Mesenchymal stem cell (in vitro differentiated cells and primary cell): ENCODE measurements around the gene CDH12.

Source experiments
- DNase-seq: peaks from one replicate; pipeline ENCODE4 v3.0.0-alpha.2; 2013
- H2AFZ ChIP-seq: one replicate; pipeline ENCODE4 v1.6.1; 2013; ENCODE audit warnings: low read depth, mild to moderate bottlenecking, control low read depth, inconsistent platforms, low read length, moderate library complexity
- H2AK5ac ChIP-seq: 2 replicates; pipeline ENCODE4 v1.6.1; 2013; ENCODE audit warnings: low read length, moderate library complexity, mild to moderate bottlenecking, inconsistent platforms; ENCODE audit not compliant: severe bottlenecking
- H2BK120ac ChIP-seq: one replicate; pipeline ENCODE4 v1.6.1; 2013; ENCODE audit warnings: low read depth, mild to moderate bottlenecking, inconsistent platforms, low read length, moderate library complexity
- H2BK12ac ChIP-seq, 2 experiments: one replicate each; pipeline ENCODE4 v1.6.1; 2013; ENCODE audit warnings: inconsistent platforms in 2 of 2, low read length in 2 of 2, mild to moderate bottlenecking in 2 of 2, moderate library complexity in 2 of 2, control low read depth in 1 of 2
- H2BK15ac ChIP-seq: one replicate; pipeline ENCODE4 v1.6.1; 2013; ENCODE audit warnings: mild to moderate bottlenecking, low read depth, inconsistent platforms; ENCODE audit not compliant: poor library complexity, severe bottlenecking
- H2BK5ac ChIP-seq: 2 replicates; pipeline ENCODE4 v1.6.1; 2013; ENCODE audit warnings: low read depth, mild to moderate bottlenecking, low read length, control low read depth, inconsistent platforms; ENCODE audit not compliant: poor library complexity, severe bottlenecking
- H3K14ac ChIP-seq, 2 experiments: one replicate each; pipeline ENCODE4 v1.6.1; 2013; ENCODE audit warnings: inconsistent platforms in 2 of 2, low read length in 2 of 2, control low read depth in 1 of 2, mild to moderate bottlenecking in 1 of 2, moderate library complexity in 1 of 2
- H3K18ac ChIP-seq, 2 experiments: one replicate each; pipeline ENCODE4 v1.6.1; 2013; ENCODE audit warnings: inconsistent platforms in 2 of 2, low read length in 2 of 2, control low read depth in 1 of 2, low read depth in 1 of 2, mild to moderate bottlenecking in 1 of 2
- H3K23ac ChIP-seq, 2 experiments: one replicate each; pipeline ENCODE4 v1.6.1; 2013; ENCODE audit warnings: inconsistent platforms in 2 of 2, low read length in 2 of 2, mild to moderate bottlenecking in 2 of 2, moderate library complexity in 2 of 2, control low read depth in 1 of 2
- H3K27ac ChIP-seq: 2 replicates; pipeline ENCODE4 v1.5.1; 2013; ENCODE audit warnings: mild to moderate bottlenecking, moderate library complexity, low read length, control low read depth, inconsistent platforms; ENCODE audit not compliant: poor library complexity, severe bottlenecking
- H3K27me3 ChIP-seq, 2 experiments: 2 replicates each; pipeline versions ENCODE4 v1.6.1 to v1.7.0; 2013; ENCODE audit warnings: low read length in 2 of 2, mild to moderate bottlenecking in 2 of 2, moderate library complexity in 2 of 2, control low read depth in 1 of 2, inconsistent platforms in 1 of 2; ENCODE audit not compliant: control insufficient read depth in 1 of 2, insufficient read depth in 1 of 2
- H3K36me3 ChIP-seq, 2 experiments: 2 replicates each; pipeline versions ENCODE4 v1.6.1 to v1.7.0; 2013; ENCODE audit warnings: low read length in 2 of 2, control low read depth in 1 of 2, inconsistent platforms in 1 of 2, low read depth in 1 of 2, mild to moderate bottlenecking in 1 of 2; ENCODE audit not compliant: insufficient read depth in 2 of 2, control insufficient read depth in 1 of 2
- H3K4ac ChIP-seq, 2 experiments: one replicate each; pipeline ENCODE4 v1.6.1; 2013; ENCODE audit warnings: inconsistent platforms in 2 of 2, low read length in 2 of 2, mild to moderate bottlenecking in 2 of 2, moderate library complexity in 2 of 2, control low read depth in 1 of 2, low read depth in 1 of 2
- H3K4me1 ChIP-seq: 2 replicates; pipeline ENCODE4 v1.6.1; 2013; ENCODE audit warnings: low read depth, low read length, control low read depth; ENCODE audit not compliant: control insufficient read depth, insufficient read depth
- H3K4me2 ChIP-seq: 2 replicates; pipeline ENCODE4 v1.6.1; 2013; ENCODE audit warnings: low read length, mild to moderate bottlenecking, inconsistent platforms; ENCODE audit not compliant: poor library complexity, severe bottlenecking
- H3K4me3 ChIP-seq, 2 experiments: 2 replicates each; pipeline versions ENCODE4 v1.5.1 to v1.7.0; 2013; ENCODE audit warnings: low read length in 2 of 2, mild to moderate bottlenecking in 2 of 2, control low read depth in 1 of 2, low read depth in 1 of 2; ENCODE audit not compliant: insufficient read depth in 1 of 2
- H3K79me1 ChIP-seq: replicated peaks from 2 replicates; pipeline ENCODE4 v1.6.1; 2013; ENCODE audit warnings: mild to moderate bottlenecking, control low read depth, low read length, inconsistent platforms; ENCODE audit not compliant: poor library complexity, severe bottlenecking
- H3K9ac ChIP-seq: 2 replicates; pipeline ENCODE4 v1.7.0; 2013; ENCODE audit warnings: mild to moderate bottlenecking, low read length, moderate library complexity
- H3K9me3 ChIP-seq: 2 replicates; pipeline ENCODE4 v1.7.0; 2013; ENCODE audit warnings: mild to moderate bottlenecking, low read length; ENCODE audit not compliant: control insufficient read depth
- H4K8ac ChIP-seq: one replicate; pipeline ENCODE4 v1.6.1; 2013; ENCODE audit warnings: inconsistent platforms, mild to moderate bottlenecking, low read length, moderate library complexity
- H4K91ac ChIP-seq: one replicate; pipeline ENCODE4 v1.6.1; 2013; ENCODE audit warnings: mild to moderate bottlenecking, low read length, inconsistent platforms
- WGBS: methylation state at CpG from one replicate; pipeline ENCODE4 v1.1.7; 2013; ENCODE audit warnings: mixed read lengths; 5-methylcytosine and 5-hydroxymethylcytosine counted together

The CDH12 gene

GRCh38 chr5:22631683-22632082 lies 221.5 kb downstream of the CDH12 start:
- Histone ChIP-seq H3K4ac (no peak overlapping the region), H3K27me3 (no peaks in the 10 kb centered on the region), H2BK15ac (no peak overlapping the region), H2BK12ac (no peak overlapping the region), H3K18ac (no peak overlapping the region), H3K9me3 (no peaks in the 10 kb centered on the region), H3K23ac (no peak overlapping the region), H3K36me3 (no peaks in the 10 kb centered on the region), H3K4me1 (no peaks in the 10 kb centered on the region), H2AFZ (no peak overlapping the region), H3K4me2 (no peak overlapping the region), H3K4me3 (no peak overlapping the region), H3K79me1 (no peaks in the 10 kb centered on the region), H4K8ac (no peak overlapping the region), H2AK5ac (no peak overlapping the region), H3K9ac (no peak overlapping the region), H2BK5ac (no peak overlapping the region), H3K27ac (no peak overlapping the region), H4K91ac (no peak overlapping the region), H2BK120ac (no peak overlapping the region), H3K14ac (no peak overlapping the region)
- DNase-seq = no peak
- 35% methylated on average over 2 of the region's 3 CpGs for WGBS

- Histone ChIP-seq H3K27me3 (no peaks in the 10 kb centered on the region), H2BK15ac (no peak overlapping the region), H3K14ac (no peak overlapping the region), H2BK5ac (no peak overlapping the region), H3K4ac (no peak overlapping the region), H3K27ac (no peak overlapping the region), H3K36me3 (no peaks in the 10 kb centered on the region), H3K9me3 (no peaks in the 10 kb centered on the region), H3K4me2 (no peak overlapping the region), H3K4me3 (no peak overlapping the region), H3K9ac (no peak overlapping the region), H3K18ac (no peak overlapping the region), H4K91ac (no peak overlapping the region), H2AFZ (no peak overlapping the region), H2BK12ac (no peak overlapping the region), H2AK5ac (no peak overlapping the region), H3K79me1 (no peaks in the 10 kb centered on the region), H3K23ac (no peak overlapping the region), H3K4me1 (no peaks in the 10 kb centered on the region), H4K8ac (no peak overlapping the region), H2BK120ac (no peak overlapping the region)
- no peak for DNase-seq
- WGBS = 85% methylated on average over 3 of the region's 4 CpGs
Observed at GRCh38 chr5:22627029-22627428, 226.1 kb downstream of the CDH12 start.

GRCh38 chr5:22625451-22625850 lies 227.7 kb downstream of the CDH12 start:
- Histone ChIP-seq H3K4me1 (no peaks in the 10 kb centered on the region), H2BK5ac (no peak overlapping the region), H3K27me3 (no peaks in the 10 kb centered on the region), H3K23ac (no peak overlapping the region), H3K18ac (no peak overlapping the region), H3K4me2 (no peak overlapping the region), H3K14ac (no peak overlapping the region), H4K8ac (no peak overlapping the region), H3K9ac (no peak overlapping the region), H3K27ac (no peak overlapping the region), H3K79me1 (no peaks in the 10 kb centered on the region), H3K4ac (no peak overlapping the region), H3K4me3 (no peak overlapping the region), H2BK15ac (no peak overlapping the region), H3K9me3 (no peaks in the 10 kb centered on the region), H3K36me3 (no peaks in the 10 kb centered on the region), H4K91ac (no peak overlapping the region), H2AK5ac (no peak overlapping the region), H2BK12ac (no peak overlapping the region), H2BK120ac (no peak overlapping the region), H2AFZ (no peak overlapping the region)
- no peak for DNase-seq
- WGBS = 88% methylated on average over 2 of the region's 2 CpGs

- H3K14ac ChIP-seq = no peak overlapping the region
- no peaks in the 10 kb centered on the region for H3K36me3 ChIP-seq
- H2BK12ac ChIP-seq = no peak overlapping the region
- H3K18ac ChIP-seq = no peak overlapping the region
- no peak overlapping the region for H4K8ac ChIP-seq
- no peak overlapping the region for H3K4ac ChIP-seq
- no peak overlapping the region for H3K27ac ChIP-seq
- H3K23ac ChIP-seq = no peak overlapping the region
- H4K91ac ChIP-seq = no peak overlapping the region
- H2AK5ac ChIP-seq = no peak overlapping the region
- no peak overlapping the region for H2BK120ac ChIP-seq
- no peaks in the 10 kb centered on the region for H3K79me1 ChIP-seq
- no peak for DNase-seq
- no peak overlapping the region for H3K9ac ChIP-seq
- H3K4me1 ChIP-seq = no peaks in the 10 kb centered on the region
- no peaks in the 10 kb centered on the region for H3K9me3 ChIP-seq
- no peak overlapping the region for H3K4me3 ChIP-seq
- no peak overlapping the region for H2BK15ac ChIP-seq
- H2BK5ac ChIP-seq = no peak overlapping the region
- H2AFZ ChIP-seq = no peak overlapping the region
- no peak overlapping the region for H3K4me2 ChIP-seq
- H3K27me3 ChIP-seq = no peaks in the 10 kb centered on the region
- WGBS = 33% methylated on average over 1 of the region's 2 CpGs
Observed at GRCh38 chr5:22621084-22621483, 232.1 kb downstream of the CDH12 start.
